Measurements from ENCODE around the gene WBP4.

DNA sequence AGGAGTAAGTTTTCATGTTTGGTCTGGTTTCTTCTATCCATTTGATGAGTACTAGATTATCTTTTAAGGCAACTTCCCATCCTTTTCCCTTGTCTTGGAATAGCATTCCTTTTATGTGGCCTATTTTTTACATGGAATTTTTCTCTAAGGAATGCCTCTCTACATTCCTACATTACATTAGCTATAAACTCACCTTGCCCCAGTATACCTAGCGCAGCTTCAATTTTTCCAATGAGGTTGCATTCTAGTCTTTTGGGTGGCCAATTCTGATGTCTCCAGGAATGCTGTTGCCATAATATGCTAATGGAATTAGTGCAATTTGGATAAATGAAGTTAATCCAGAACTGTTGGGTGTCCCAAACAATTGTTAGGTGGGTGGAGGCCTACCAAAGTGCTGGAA lies 37.5 kb downstream of the WBP4 start:
- no peak for TF ChIP-seq CTCF (IDR thresholded peaks at IDR 0.05; ENCODE audit: low read depth, low read length)
- TF ChIP-seq EZH2phosphoT487 (IDR thresholded peaks at IDR 0.05; ENCODE audit: low read depth): no peak
